GM20431 (cell line): ENCODE results near the gene MTMR4.
"Not testable (repeated sequence)": the region's sequence is repeated elsewhere in the genome, so short reads cannot be mapped to it uniquely, and the experiment has no call there.

Source experiments
- in situ Hi-C: fragments of 300-500 bp; cut with MseI, MboI; formaldehyde crosslinking; loops from one replicate; pipeline ENCODE4 v1.15.0; 2020; ENCODE audit warnings: low sequenced_read_pairs; ENCODE audit not compliant: unreplicated experiment

The MTMR4 gene

GRCh38 chr17:58513965-58514769, at the start of gene MTMR4:
TSS of gene MTMR4 (minus strand) at chr17:58514638. CDS start at chr17:58514407, 231 bp downstream.
- in situ Hi-C loops = no loop called here

- in situ Hi-C loops = no loop called here
Observed at GRCh38 chr17:58560511-58560910, 46.1 kb upstream of the MTMR4 start.

GRCh38 chr17:58557981-58558380, 43.5 kb upstream of the MTMR4 start:
- in situ Hi-C loops = no loop called here

GRCh38 chr17:58556833-58557250, 42.4 kb upstream of the MTMR4 start:
- in situ Hi-C loops = no loop called here

GRCh38 chr17:58555109-58555508, 40.7 kb upstream of the MTMR4 start:
- in situ Hi-C loops = not testable (repeated sequence)

GRCh38 chr17:58541249-58541648, 26.8 kb upstream of the MTMR4 start:
- in situ Hi-C loops = no loop called here

- in situ Hi-C loops = no loop called here
Observed at GRCh38 chr17:58539698-58540097, 25.3 kb upstream of the MTMR4 start.

- in situ Hi-C loops = no loop called here
Observed at GRCh38 chr17:58538811-58539409, 24.5 kb upstream of the MTMR4 start.

- in situ Hi-C loops = no loop called here
Observed at GRCh38 chr17:58537266-58537665, 22.8 kb upstream of the MTMR4 start.

GRCh38 chr17:58536542-58536941, 22.1 kb upstream of the MTMR4 start:
- in situ Hi-C loops = no loop called here

- in situ Hi-C loops = no loop called here
Observed at GRCh38 chr17:58535431-58535830, 21.0 kb upstream of the MTMR4 start.

GRCh38 chr17:58534901-58535421, 20.5 kb upstream of the MTMR4 start:
- in situ Hi-C loops = no loop called here

GRCh38 chr17:58534331-58534730, 19.9 kb upstream of the MTMR4 start:
- in situ Hi-C loops = no loop called here

- in situ Hi-C loops = no loop called here
Observed at GRCh38 chr17:58533616-58534188, 19.3 kb upstream of the MTMR4 start.

GRCh38 chr17:58532555-58532951, 18.1 kb upstream of the MTMR4 start:
- in situ Hi-C loops = no loop called here

- in situ Hi-C loops = no loop called here
Observed at GRCh38 chr17:58531661-58532554, 17.5 kb upstream of the MTMR4 start.

- in situ Hi-C loops = no loop called here
Observed at GRCh38 chr17:58531122-58531521, 16.7 kb upstream of the MTMR4 start.

GRCh38 chr17:58530655-58531054, 16.2 kb upstream of the MTMR4 start:
- in situ Hi-C loops = no loop called here

GRCh38 chr17:58529275-58529674, 14.8 kb upstream of the MTMR4 start:
- in situ Hi-C loops = no loop called here

GRCh38 chr17:58528443-58528842, 14.0 kb upstream of the MTMR4 start:
- in situ Hi-C loops = no loop called here
